ENCODE results near the gene GID4.

Gene GID4

GRCh38 chr17:18002171-18002570, 37.0 kb upstream of the GID4 start:
- H3F3A ChIP-seq (ENCODE audit: control insufficient read depth, insufficient read depth), result no peaks in the 10 kb centered on the region
- no peaks in the 10 kb centered on the region for H3K9me2 ChIP-seq (replicated peaks; ENCODE audit: control insufficient read depth, low read length)
- no peaks in the 10 kb centered on the region for H3K79me2 ChIP-seq (ENCODE audit: control insufficient read depth, low read length)
- H3K36me3 ChIP-seq (ENCODE audit: control insufficient read depth, low read length), result no peaks in the 10 kb centered on the region
- TF ChIP-seq CTCF (IDR thresholded peaks at IDR 0.05; ENCODE audit: low read depth, low read length, poor library complexity, severe bottlenecking) (no peak), EZH2phosphoT487 (IDR thresholded peaks at IDR 0.05; ENCODE audit: borderline replicate concordance, low read length) (no peak)
- no peaks in the 10 kb centered on the region for H3K27me3 ChIP-seq (ENCODE audit: control insufficient read depth, low read length)
- no peak overlapping the region for H3K4me2 ChIP-seq (ENCODE audit: low read length)
- H3K27ac ChIP-seq (ENCODE audit: low read depth, low read length), result no peak overlapping the region
- no peaks in the 10 kb centered on the region for H4K20me1 ChIP-seq (ENCODE audit: control insufficient read depth, insufficient read depth, low read depth, low read length)
- no peak overlapping the region for H3K4me3 ChIP-seq (ENCODE audit: low read length)
- H3K9me3 ChIP-seq (ENCODE audit: control insufficient read depth, insufficient read depth, low read length), result no peaks in the 10 kb centered on the region
- H3K4me1 ChIP-seq (ENCODE audit: control insufficient read depth, low read length), result no peaks in the 10 kb centered on the region

GRCh38 chr17:18004345-18004744, 34.9 kb upstream of the GID4 start:
- H3K27ac ChIP-seq (ENCODE audit: low read depth, low read length), result no peak overlapping the region
- no peak overlapping the region for H3K4me2 ChIP-seq (ENCODE audit: low read length)
- no peak overlapping the region for H3K4me3 ChIP-seq (ENCODE audit: low read length)
- H3K27me3 ChIP-seq (ENCODE audit: control insufficient read depth, low read length), result no peaks in the 10 kb centered on the region
- no peaks in the 10 kb centered on the region for H3K36me3 ChIP-seq (ENCODE audit: control insufficient read depth, low read length)
- no peaks in the 10 kb centered on the region for H3K9me2 ChIP-seq (replicated peaks; ENCODE audit: control insufficient read depth, low read length)
- H3K79me2 ChIP-seq (ENCODE audit: control insufficient read depth, low read length), result no peaks in the 10 kb centered on the region
- TF ChIP-seq CTCF (IDR thresholded peaks at IDR 0.05; ENCODE audit: low read depth, low read length, poor library complexity, severe bottlenecking), result no peak
- TF ChIP-seq EZH2phosphoT487 (IDR thresholded peaks at IDR 0.05; ENCODE audit: borderline replicate concordance, low read length), result no peak
- no peaks in the 10 kb centered on the region for H4K20me1 ChIP-seq (ENCODE audit: control insufficient read depth, insufficient read depth, low read depth, low read length)
- H3K9me3 ChIP-seq (ENCODE audit: control insufficient read depth, insufficient read depth, low read length), result no peaks in the 10 kb centered on the region
- no peaks in the 10 kb centered on the region for H3K4me1 ChIP-seq (ENCODE audit: control insufficient read depth, low read length)
- no peaks in the 10 kb centered on the region for H3F3A ChIP-seq (ENCODE audit: control insufficient read depth, insufficient read depth)

GRCh38 chr17:18004884-18005305, 34.3 kb upstream of the GID4 start:
- Histone ChIP-seq H3K27me3 (ENCODE audit: control insufficient read depth, low read length) (no peaks in the 10 kb centered on the region), H3K9me2 (replicated peaks; ENCODE audit: control insufficient read depth, low read length) (no peaks in the 10 kb centered on the region), H3K79me2 (ENCODE audit: control insufficient read depth, low read length) (no peaks in the 10 kb centered on the region), H4K20me1 (ENCODE audit: control insufficient read depth, insufficient read depth, low read depth, low read length) (no peaks in the 10 kb centered on the region), H3K9me3 (ENCODE audit: control insufficient read depth, insufficient read depth, low read length) (no peaks in the 10 kb centered on the region), H3K4me2 (ENCODE audit: low read length) (no peak overlapping the region), H3K36me3 (ENCODE audit: control insufficient read depth, low read length) (no peaks in the 10 kb centered on the region), H3K27ac (ENCODE audit: low read depth, low read length) (no peak overlapping the region), H3K4me3 (ENCODE audit: low read length) (no peak overlapping the region), H3K4me1 (ENCODE audit: control insufficient read depth, low read length) (no peaks in the 10 kb centered on the region), H3F3A (ENCODE audit: control insufficient read depth, insufficient read depth) (no peaks in the 10 kb centered on the region)
- TF ChIP-seq CTCF (IDR thresholded peaks at IDR 0.05; ENCODE audit: low read depth, low read length, poor library complexity, severe bottlenecking) (peak; percentile 9), EZH2phosphoT487 (IDR thresholded peaks at IDR 0.05; ENCODE audit: borderline replicate concordance, low read length) (no peak)

GRCh38 chr17:18005496-18005895, 33.7 kb upstream of the GID4 start:
- no peaks in the 10 kb centered on the region for H3K36me3 ChIP-seq (ENCODE audit: control insufficient read depth, low read length)

More at GRCh38 chr17:18005496-18005895, 33.7 kb upstream of the GID4 start:
- no peak overlapping the region for H3K4me3 ChIP-seq (ENCODE audit: low read length)
- no peaks in the 10 kb centered on the region for H3K9me2 ChIP-seq (replicated peaks; ENCODE audit: control insufficient read depth, low read length)
- H3K4me1 ChIP-seq (ENCODE audit: control insufficient read depth, low read length), result no peaks in the 10 kb centered on the region
- H3K4me2 ChIP-seq (ENCODE audit: low read length), result no peak overlapping the region
- H3F3A ChIP-seq (ENCODE audit: control insufficient read depth, insufficient read depth), result no peaks in the 10 kb centered on the region
- no peaks in the 10 kb centered on the region for H3K9me3 ChIP-seq (ENCODE audit: control insufficient read depth, insufficient read depth, low read length)
- no peaks in the 10 kb centered on the region for H3K79me2 ChIP-seq (ENCODE audit: control insufficient read depth, low read length)
- TF ChIP-seq CTCF (IDR thresholded peaks at IDR 0.05; ENCODE audit: low read depth, low read length, poor library complexity, severe bottlenecking), result no peak
- TF ChIP-seq EZH2phosphoT487 (IDR thresholded peaks at IDR 0.05; ENCODE audit: borderline replicate concordance, low read length), result no peak
- no peaks in the 10 kb centered on the region for H4K20me1 ChIP-seq (ENCODE audit: control insufficient read depth, insufficient read depth, low read depth, low read length)
- H3K27ac ChIP-seq (ENCODE audit: low read depth, low read length), result no peak overlapping the region
- H3K27me3 ChIP-seq (ENCODE audit: control insufficient read depth, low read length), result no peaks in the 10 kb centered on the region
